ENCODE measurements around the gene HYAL3. TPM values are rescaled to one million over a fixed set of nuclear protein-coding genes. Genes with fewer than 3 reads are reported as not detected.

HYAL3 gene
- total RNA-seq, 1 donor from 2014 or later: 8.1 TPM

DNA sequence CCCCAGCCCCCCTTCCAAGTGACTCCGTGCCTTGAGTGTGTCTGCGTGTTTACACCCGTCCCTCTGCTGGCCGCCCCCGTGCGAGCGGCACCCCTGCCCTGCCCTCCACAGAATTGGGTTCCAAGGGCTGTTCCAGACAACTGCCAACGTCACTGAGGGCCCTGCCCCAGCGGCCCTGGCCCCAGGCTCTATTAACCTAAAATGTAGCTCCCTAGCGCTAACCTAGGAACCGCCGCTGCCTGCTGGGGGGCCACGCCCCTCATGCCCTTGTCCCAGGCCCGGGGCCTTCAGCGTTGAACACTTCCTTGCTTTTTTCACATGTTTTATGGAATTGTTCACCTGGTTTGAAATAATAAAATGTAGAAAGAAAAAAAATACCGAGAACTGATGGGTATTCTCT is 40.2 kb downstream of the HYAL3 start:
- Histone ChIP-seq H3K4me1 (peaks cover 57% of the 10 kb centered on the region), H3K4me3 (no peak overlapping the region), H3K27me3 (no peaks in the 10 kb centered on the region), H3K27ac (peak overlapping the region; percentile 98), H3K36me3 (peaks cover 0 to 27% of the 10 kb centered on the region in 2 donors), H3K9me3 (no peaks in the 10 kb centered on the region)
- TF ChIP-seq, protein P1, sequence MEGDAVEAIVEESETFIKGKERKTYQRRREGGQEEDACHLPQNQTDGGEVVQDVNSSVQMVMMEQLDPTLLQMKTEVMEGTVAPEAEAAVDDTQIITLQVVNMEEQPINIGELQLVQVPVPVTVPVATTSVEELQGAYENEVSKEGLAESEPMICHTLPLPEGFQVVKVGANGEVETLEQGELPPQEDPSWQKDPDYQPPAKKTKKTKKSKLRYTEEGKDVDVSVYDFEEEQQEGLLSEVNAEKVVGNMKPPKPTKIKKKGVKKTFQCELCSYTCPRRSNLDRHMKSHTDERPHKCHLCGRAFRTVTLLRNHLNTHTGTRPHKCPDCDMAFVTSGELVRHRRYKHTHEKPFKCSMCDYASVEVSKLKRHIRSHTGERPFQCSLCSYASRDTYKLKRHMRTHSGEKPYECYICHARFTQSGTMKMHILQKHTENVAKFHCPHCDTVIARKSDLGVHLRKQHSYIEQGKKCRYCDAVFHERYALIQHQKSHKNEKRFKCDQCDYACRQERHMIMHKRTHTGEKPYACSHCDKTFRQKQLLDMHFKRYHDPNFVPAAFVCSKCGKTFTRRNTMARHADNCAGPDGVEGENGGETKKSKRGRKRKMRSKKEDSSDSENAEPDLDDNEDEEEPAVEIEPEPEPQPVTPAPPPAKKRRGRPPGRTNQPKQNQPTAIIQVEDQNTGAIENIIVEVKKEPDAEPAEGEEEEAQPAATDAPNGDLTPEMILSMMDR (IDR thresholded peaks at IDR 0.05): no peak
- no peak for TF ChIP-seq POLR2AphosphoS5 (IDR thresholded peaks at IDR 0.05; ENCODE audit: insufficient read depth in 1 of 2, low read depth in 1 of 2)
- no peak for TF ChIP-seq POLR2A (IDR thresholded peaks at IDR 0.05)
- no peak for DNase-seq (ENCODE audit: extremely low spot score in 2 of 2)
- intact Hi-C loops (cut with DNase I): loop anchor here (5.0 kb wide), 1 partner anchor 63 kb away; the partner anchor contains the start of gene HYAL2

DNA sequence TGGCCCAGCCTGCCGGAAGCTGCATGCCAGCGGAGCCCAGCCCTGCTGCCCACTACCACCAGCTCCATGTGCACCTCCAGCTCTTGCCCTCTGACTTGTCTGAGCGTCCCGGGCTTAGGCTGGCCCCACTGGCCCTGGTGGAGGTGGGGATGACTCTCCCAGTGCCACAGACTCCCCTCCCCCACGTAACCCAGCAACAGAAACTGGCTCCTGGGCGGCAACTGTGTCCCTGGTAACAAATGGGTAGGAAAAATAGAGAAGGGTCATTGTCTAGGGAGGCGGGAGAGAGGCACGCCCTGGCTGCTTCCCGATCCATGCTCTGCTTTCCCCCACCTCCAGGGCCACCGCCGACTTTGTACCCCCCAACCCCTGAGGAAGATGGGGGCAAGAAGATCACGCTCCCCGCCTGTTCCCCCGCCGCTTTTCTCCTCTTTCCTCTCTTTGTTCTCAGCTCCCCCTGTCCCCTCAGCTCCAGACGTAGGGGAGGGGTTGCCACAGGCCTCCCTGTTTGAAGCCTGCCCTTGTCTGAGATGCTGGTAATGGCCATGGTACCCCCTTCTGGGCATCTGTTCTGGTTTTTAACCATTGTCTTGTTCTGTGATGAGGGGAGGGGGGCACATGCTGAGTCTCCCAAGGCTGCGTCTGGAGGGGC is 41.0 kb downstream of the HYAL3 start:
- H3K27ac ChIP-seq: peak overlapping the region; percentile 98
- no peak for TF ChIP-seq POLR2AphosphoS5 (IDR thresholded peaks at IDR 0.05; ENCODE audit: insufficient read depth in 1 of 2, low read depth in 1 of 2)
- TF ChIP-seq POLR2A (IDR thresholded peaks at IDR 0.05): no peak
- TF ChIP-seq, protein P1 (IDR thresholded peaks at IDR 0.05): no peak
- no peaks in the 10 kb centered on the region for H3K27me3 ChIP-seq
- intact Hi-C loops (cut with DNase I): loop anchor here (5.0 kb wide), 1 partner anchor 64 kb away; the partner anchor contains the start of gene HYAL2
- peaks cover 0 to 28% of the 10 kb centered on the region in 2 donors for H3K36me3 ChIP-seq
- DNase-seq (ENCODE audit: extremely low spot score in 2 of 2): no peak
- H3K9me3 ChIP-seq: no peaks in the 10 kb centered on the region
- H3K4me1 ChIP-seq: peaks cover 58% of the 10 kb centered on the region
- no peak overlapping the region for H3K4me3 ChIP-seq

DNA sequence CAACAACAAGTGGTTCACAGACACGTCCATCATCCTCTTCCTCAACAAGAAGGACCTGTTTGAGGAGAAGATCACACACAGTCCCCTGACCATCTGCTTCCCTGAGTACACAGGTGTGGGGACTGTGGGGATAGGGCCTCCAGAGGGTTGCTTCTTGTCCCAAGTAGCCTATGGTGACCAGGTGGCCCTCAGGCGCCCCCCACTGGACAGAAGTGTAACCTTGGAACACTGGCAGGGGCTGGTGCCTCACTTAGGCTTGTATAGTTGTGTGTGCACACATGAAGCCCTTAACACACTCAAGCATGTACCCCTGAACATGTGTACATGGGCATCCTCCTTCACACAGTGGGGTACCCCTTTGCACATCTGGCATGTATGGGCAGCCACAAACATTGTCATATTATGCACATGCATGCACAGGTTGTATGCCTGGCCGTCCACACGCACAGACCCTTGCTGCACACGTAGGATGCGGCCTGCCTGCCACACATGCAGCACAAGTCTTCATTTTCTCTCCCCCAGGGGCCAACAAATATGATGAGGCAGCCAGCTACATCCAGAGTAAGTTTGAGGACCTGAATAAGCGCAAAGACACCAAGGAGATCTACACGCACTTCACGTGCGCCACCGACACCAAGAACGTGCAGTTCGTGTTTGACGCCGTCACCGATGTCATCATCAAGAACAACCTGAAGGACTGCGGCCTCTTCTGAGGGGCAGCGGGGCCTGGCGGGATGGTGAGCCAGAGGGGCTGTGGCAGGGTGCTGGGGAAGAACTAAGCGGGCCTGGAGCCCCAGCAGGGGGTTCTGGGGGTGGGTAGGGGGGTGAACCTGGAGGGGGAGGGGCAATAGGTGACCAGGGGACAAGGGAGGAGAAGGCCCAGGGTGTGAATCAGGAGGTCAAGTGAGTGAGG is 42.0 kb downstream of the HYAL3 start:
- intact Hi-C loops (cut with DNase I): loop anchor here (5.0 kb wide), 1 partner anchor 65 kb away; the partner anchor contains the start of gene HYAL2
- no peaks in the 10 kb centered on the region for H3K27me3 ChIP-seq
- DNase-seq (ENCODE audit: extremely low spot score in 2 of 2): no peak
- H3K9me3 ChIP-seq: no peaks in the 10 kb centered on the region
- H3K4me3 ChIP-seq: no peak overlapping the region
- TF ChIP-seq, protein P1 (IDR thresholded peaks at IDR 0.05): peak in 1 of 3 experiments; percentile 24
- no peak for TF ChIP-seq POLR2AphosphoS5 (IDR thresholded peaks at IDR 0.05; ENCODE audit: insufficient read depth in 1 of 2, low read depth in 1 of 2)
- H3K27ac ChIP-seq: peak overlapping the region; percentile 98
- H3K4me1 ChIP-seq: peaks cover 63% of the 10 kb centered on the region
- H3K36me3 ChIP-seq: peaks cover 0 to 37% of the 10 kb centered on the region in 2 donors

DNA sequence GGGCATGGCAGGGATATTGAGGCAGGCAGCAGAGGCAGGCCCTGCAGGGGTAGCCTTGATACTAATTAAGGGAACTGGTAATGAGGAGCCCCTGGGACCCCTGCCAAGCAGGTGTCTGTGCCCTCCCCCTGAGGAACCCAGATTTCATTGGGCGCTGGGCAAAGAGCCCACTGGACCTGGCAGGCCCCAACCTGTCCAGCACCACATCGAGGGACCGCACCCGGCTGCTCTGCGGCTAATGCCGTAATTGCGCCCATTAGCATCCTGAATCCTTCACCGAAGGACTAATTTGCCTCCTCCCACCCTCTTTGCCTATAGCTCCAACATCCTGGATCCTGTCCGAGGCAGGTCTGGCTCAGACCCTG is 44.0 kb downstream of the HYAL3 start:
- Histone ChIP-seq H3K36me3 (peaks cover 0 to 38% of the 10 kb centered on the region in 2 donors), H3K27ac (peak overlapping the region; percentile 75), H3K4me3 (no peak overlapping the region), H3K27me3 (no peaks in the 10 kb centered on the region), H3K9me3 (no peaks in the 10 kb centered on the region), H3K4me1 (peaks cover 65% of the 10 kb centered on the region)
- no peak for DNase-seq (ENCODE audit: extremely low spot score in 2 of 2)
- intact Hi-C loops (cut with DNase I): loop anchor here (5.0 kb wide), 1 partner anchor 67 kb away; the partner anchor contains the start of gene HYAL2
- TF ChIP-seq POLR2AphosphoS5 (IDR thresholded peaks at IDR 0.05; ENCODE audit: insufficient read depth in 1 of 2, low read depth in 1 of 2): peak in 1 of 2 donors; percentile 29
- TF ChIP-seq, protein P1 (IDR thresholded peaks at IDR 0.05): no peak

Measured in vagina (tissue), 2 donors.